ENCODE results near the gene CENPP.

- TF ChIP-seq POLR2A (IDR thresholded peaks at IDR 0.05) (no peak), CTCF (IDR thresholded peaks at IDR 0.05) (no peak)
These were observed 30.4 kb upstream of the CENPP start for GRCh38 chr9:92295240-92295790.

Measured in body of pancreas (tissue), 4 donors.